ENCODE data around the gene TXLNG. TPM values are rescaled to one million over a fixed set of nuclear protein-coding genes. Genes with fewer than 3 reads are reported as not detected.

Gene TXLNG
- total RNA-seq, 1 experiment from 2014 or later, result 10.2 TPM

DNA sequence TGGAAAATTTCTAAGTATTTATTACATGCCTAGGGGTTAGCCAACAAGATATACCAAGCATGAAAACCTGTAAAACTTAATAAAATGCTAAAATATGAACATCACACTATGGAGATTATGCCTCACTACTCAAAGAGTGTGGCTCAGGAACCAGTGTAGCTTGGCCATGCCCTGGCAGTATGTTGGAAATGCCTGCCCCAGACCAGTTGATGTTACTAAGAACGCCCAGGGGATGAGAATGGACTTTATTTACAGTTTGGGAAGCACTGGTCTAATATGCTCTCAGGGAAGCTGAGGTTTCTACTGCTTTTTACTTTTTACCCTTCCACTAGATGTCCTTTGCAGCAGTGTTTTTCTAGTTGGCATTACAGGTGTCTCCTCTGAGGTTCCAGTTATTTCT, 23.7 kb upstream of the TXLNG start:
- no peak for TF ChIP-seq SIN3A (IDR thresholded peaks at IDR 0.05; ENCODE audit: borderline replicate concordance, insufficient read depth, low read depth, low read length)
- TF ChIP-seq, protein P1, sequence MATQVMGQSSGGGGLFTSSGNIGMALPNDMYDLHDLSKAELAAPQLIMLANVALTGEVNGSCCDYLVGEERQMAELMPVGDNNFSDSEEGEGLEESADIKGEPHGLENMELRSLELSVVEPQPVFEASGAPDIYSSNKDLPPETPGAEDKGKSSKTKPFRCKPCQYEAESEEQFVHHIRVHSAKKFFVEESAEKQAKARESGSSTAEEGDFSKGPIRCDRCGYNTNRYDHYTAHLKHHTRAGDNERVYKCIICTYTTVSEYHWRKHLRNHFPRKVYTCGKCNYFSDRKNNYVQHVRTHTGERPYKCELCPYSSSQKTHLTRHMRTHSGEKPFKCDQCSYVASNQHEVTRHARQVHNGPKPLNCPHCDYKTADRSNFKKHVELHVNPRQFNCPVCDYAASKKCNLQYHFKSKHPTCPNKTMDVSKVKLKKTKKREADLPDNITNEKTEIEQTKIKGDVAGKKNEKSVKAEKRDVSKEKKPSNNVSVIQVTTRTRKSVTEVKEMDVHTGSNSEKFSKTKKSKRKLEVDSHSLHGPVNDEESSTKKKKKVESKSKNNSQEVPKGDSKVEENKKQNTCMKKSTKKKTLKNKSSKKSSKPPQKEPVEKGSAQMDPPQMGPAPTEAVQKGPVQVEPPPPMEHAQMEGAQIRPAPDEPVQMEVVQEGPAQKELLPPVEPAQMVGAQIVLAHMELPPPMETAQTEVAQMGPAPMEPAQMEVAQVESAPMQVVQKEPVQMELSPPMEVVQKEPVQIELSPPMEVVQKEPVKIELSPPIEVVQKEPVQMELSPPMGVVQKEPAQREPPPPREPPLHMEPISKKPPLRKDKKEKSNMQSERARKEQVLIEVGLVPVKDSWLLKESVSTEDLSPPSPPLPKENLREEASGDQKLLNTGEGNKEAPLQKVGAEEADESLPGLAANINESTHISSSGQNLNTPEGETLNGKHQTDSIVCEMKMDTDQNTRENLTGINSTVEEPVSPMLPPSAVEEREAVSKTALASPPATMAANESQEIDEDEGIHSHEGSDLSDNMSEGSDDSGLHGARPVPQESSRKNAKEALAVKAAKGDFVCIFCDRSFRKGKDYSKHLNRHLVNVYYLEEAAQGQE (IDR thresholded peaks at IDR 0.05; ENCODE audit: insufficient read depth in 1 of 2, low read depth in 2 of 2, low read length in 1 of 2), result no peak
- TF ChIP-seq POLR2AphosphoS5 (IDR thresholded peaks at IDR 0.05; ENCODE audit: low read depth, low read length), result no peak

DNA sequence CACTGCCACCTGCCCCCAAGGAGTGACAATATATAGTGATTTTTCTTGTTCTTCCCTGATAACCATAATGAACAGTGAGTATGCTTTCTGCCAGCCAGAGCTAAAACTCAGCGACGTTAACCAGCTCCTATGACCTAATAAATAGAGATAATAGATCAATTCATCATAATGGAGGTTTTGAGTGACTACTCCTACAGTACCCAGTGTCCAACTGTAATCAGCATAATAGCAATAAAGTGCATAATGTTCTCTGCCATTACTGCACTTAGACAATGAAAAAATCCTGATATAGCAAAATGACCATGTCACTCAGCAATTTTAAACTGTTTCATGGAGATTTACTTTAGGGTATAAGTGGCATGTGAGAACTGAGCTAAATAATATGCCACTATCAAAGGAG, 20.7 kb upstream of the TXLNG start:
- no peaks in the 10 kb centered on the region for H3K36me3 ChIP-seq (ENCODE audit: control insufficient read depth, insufficient read depth, low read length)
- in situ Hi-C loops (cut with HindIII; ENCODE audit: low pct_unique_long_range_greater_than_20kb, low sequenced_read_pairs), result no loop called here
- H3K27me3 ChIP-seq (ENCODE audit: control insufficient read depth, insufficient read depth, low read length), result no peaks in the 10 kb centered on the region
- CTCF ChIA-PET, result no interaction called here
- no peak overlapping the region for H3K4me3 ChIP-seq (ENCODE audit: low read depth in 2 of 2, low read length in 2 of 2)
- BruUV-seq (replicated peaks), result no TSS peak
- intact Hi-C loops (cut with micrococcal nuclease; ENCODE audit: unreplicated experiment), result no loop called here
- no peak overlapping the region for H3K27ac ChIP-seq (ENCODE audit: low read length)
- TF ChIP-seq, protein P2, sequence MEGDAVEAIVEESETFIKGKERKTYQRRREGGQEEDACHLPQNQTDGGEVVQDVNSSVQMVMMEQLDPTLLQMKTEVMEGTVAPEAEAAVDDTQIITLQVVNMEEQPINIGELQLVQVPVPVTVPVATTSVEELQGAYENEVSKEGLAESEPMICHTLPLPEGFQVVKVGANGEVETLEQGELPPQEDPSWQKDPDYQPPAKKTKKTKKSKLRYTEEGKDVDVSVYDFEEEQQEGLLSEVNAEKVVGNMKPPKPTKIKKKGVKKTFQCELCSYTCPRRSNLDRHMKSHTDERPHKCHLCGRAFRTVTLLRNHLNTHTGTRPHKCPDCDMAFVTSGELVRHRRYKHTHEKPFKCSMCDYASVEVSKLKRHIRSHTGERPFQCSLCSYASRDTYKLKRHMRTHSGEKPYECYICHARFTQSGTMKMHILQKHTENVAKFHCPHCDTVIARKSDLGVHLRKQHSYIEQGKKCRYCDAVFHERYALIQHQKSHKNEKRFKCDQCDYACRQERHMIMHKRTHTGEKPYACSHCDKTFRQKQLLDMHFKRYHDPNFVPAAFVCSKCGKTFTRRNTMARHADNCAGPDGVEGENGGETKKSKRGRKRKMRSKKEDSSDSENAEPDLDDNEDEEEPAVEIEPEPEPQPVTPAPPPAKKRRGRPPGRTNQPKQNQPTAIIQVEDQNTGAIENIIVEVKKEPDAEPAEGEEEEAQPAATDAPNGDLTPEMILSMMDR (IDR thresholded peaks at IDR 0.05), result no peak
- TF ChIP-seq, protein P1 (IDR thresholded peaks at IDR 0.05; ENCODE audit: insufficient read depth in 1 of 2, low read depth in 2 of 2, low read length in 1 of 2), result no peak
- no peak for TF ChIP-seq TCF7L2 (IDR thresholded peaks at IDR 0.05; ENCODE audit: low read depth, low read length)
- TF ChIP-seq SIN3A (IDR thresholded peaks at IDR 0.05; ENCODE audit: borderline replicate concordance, insufficient read depth, low read depth, low read length), result no peak
- no peak for TF ChIP-seq POLR2AphosphoS5 (IDR thresholded peaks at IDR 0.05; ENCODE audit: low read depth, low read length)
- DNase-seq (ENCODE audit: low read depth, low spot score), result no peak
- peaks cover 1% of the 10 kb centered on the region; the same call in 1 of the 2 replicates for H3K4me1 ChIP-seq (ENCODE audit: control insufficient read depth, insufficient read depth, low read length)
- POLR2A ChIA-PET, result no interaction called here
- no peak for ATAC-seq
- no peaks in the 10 kb centered on the region for H3K9me3 ChIP-seq (ENCODE audit: control insufficient read depth, insufficient read depth, low read depth, low read length)

More for the DNA sequence above, 23.7 kb upstream of the TXLNG start:
- no peak for DNase-seq (ENCODE audit: low read depth, low spot score)
- BruUV-seq (replicated peaks), result no TSS peak
- H3K36me3 ChIP-seq (ENCODE audit: control insufficient read depth, insufficient read depth, low read length), result peaks cover 8% of the 10 kb centered on the region; the same call in 1 of the 2 replicates
- no peaks in the 10 kb centered on the region for H3K9me3 ChIP-seq (ENCODE audit: control insufficient read depth, insufficient read depth, low read depth, low read length)
- intact Hi-C loops (cut with micrococcal nuclease; ENCODE audit: unreplicated experiment) (no loop called here), in situ Hi-C loops (cut with HindIII; ENCODE audit: low pct_unique_long_range_greater_than_20kb, low sequenced_read_pairs) (no loop called here)
- H3K4me3 ChIP-seq (ENCODE audit: low read depth in 2 of 2, low read length in 2 of 2), result no peak overlapping the region
- POLR2A ChIA-PET, result no interaction called here
- H3K27me3 ChIP-seq (ENCODE audit: control insufficient read depth, insufficient read depth, low read length), result no peaks in the 10 kb centered on the region
- ATAC-seq, result no peak
- CTCF ChIA-PET, result no interaction called here
- no peaks in the 10 kb centered on the region for H3K4me1 ChIP-seq (ENCODE audit: control insufficient read depth, insufficient read depth, low read length)
- no peak overlapping the region for H3K27ac ChIP-seq (ENCODE audit: low read length)

Data from Panc1 (cell line).